Fibroblast of lung (primary cell): ENCODE measurements around the gene PRKAG2. TPM values are rescaled to one million over a fixed set of nuclear protein-coding genes. Genes with fewer than 3 reads are reported as not detected.

Experiments used
- DNase-seq, 2 donors: peaks; one replicate each; pipeline versions ENCODE4 v3.0.0 to v3.0.0-alpha.2; 2010; ENCODE audit warnings: low read depth in 2 of 2
- H2AFZ ChIP-seq: 2 replicates; pipeline ENCODE4 v1.5.1; 2012; ENCODE audit warnings: low read length, control low read depth, inconsistent platforms
- H3K27ac ChIP-seq: 2 replicates; pipeline ENCODE4 v1.5.1; 2011; ENCODE audit warnings: low read length, control low read depth; ENCODE audit not compliant: insufficient read depth
- H3K27me3 ChIP-seq: 2 replicates; pipeline ENCODE4 v1.5.1; 2011; ENCODE audit warnings: mild to moderate bottlenecking, low read length; ENCODE audit not compliant: control insufficient read depth, insufficient read depth
- H3K36me3 ChIP-seq: 2 replicates; pipeline ENCODE4 v1.5.1; 2011; ENCODE audit warnings: low read length; ENCODE audit not compliant: control insufficient read depth, insufficient read depth
- H3K4me1 ChIP-seq: 2 replicates; pipeline ENCODE4 v1.5.1; 2011; ENCODE audit warnings: low read length; ENCODE audit not compliant: control insufficient read depth, insufficient read depth; ENCODE audit errors: extremely low read depth
- H3K4me2 ChIP-seq: 2 replicates; pipeline ENCODE4 v1.5.1; 2011; ENCODE audit warnings: low read length, control low read depth; ENCODE audit not compliant: insufficient read depth; ENCODE audit errors: extremely low read depth
- H3K4me3 ChIP-seq, 4 experiments: fragments of 200-600 bp in 1 of 4; sonication (generic) in 1 of 4; replicated peaks in 1 of 4; 2 replicates each; pipeline ENCODE4 v1.5.1; 2011 to 2016; ENCODE audit warnings: low read length in 4 of 4, low read depth in 3 of 4, mild to moderate bottlenecking in 3 of 4, control low read depth in 2 of 4, inconsistent platforms in 1 of 4, mixed read lengths in 1 of 4; ENCODE audit not compliant: insufficient read depth in 1 of 4; ENCODE audit errors: control extremely low read depth in 1 of 4
- H3K79me2 ChIP-seq: 2 replicates; pipeline ENCODE4 v1.5.1; 2012; ENCODE audit warnings: mild to moderate bottlenecking, low read length, inconsistent platforms; ENCODE audit not compliant: control insufficient read depth, insufficient read depth
- H3K9ac ChIP-seq: 2 replicates; pipeline ENCODE4 v1.5.1; 2011; ENCODE audit warnings: mild to moderate bottlenecking, low read length, control low read depth; ENCODE audit not compliant: insufficient read depth
- H3K9me3 ChIP-seq: 2 replicates; pipeline ENCODE4 v1.5.1; 2012; ENCODE audit warnings: low read depth, low read length; ENCODE audit not compliant: control insufficient read depth, insufficient read depth
- H4K20me1 ChIP-seq: 2 replicates; pipeline ENCODE4 v1.5.1; 2011; ENCODE audit warnings: low read length; ENCODE audit not compliant: control insufficient read depth, insufficient read depth; ENCODE audit errors: extremely low read depth
- EZH2 ChIP-seq: IDR thresholded peaks from 2 replicates; pipeline ENCODE4 v1.5.1; 2012; ENCODE audit warnings: low read length, control low read depth, mild to moderate bottlenecking; ENCODE audit errors: missing control alignments
- polyA plus RNA-seq, 2 donors: library from polyadenylated mRNA; depleted of rRNA in 1 of 2; stranded (reverse) in 1 of 2; unstranded in 1 of 2; fragments of >200 nt; gene quantifications; 2 replicates each; pipeline ENCODE4 v1.2.1, GENCODE V29; 2011 to 2012; ENCODE audit warnings: missing spikeins in 1 of 2
- total RNA-seq: library from RNA; depleted of rRNA; stranded (reverse); fragments of >200 nt; gene quantifications from 2 replicates; pipeline ENCODE4 v1.2.1, GENCODE V29; 2014
- TF ChIP-seq, protein P1 (sequence below), 2 donors: IDR thresholded peaks in 1 of 2; conservative IDR thresholded peaks in 1 of 2; 1 replicate in 1 of 2; 2 replicates in 1 of 2; pipeline ENCODE4 v1.5.1; 2011 to 2012; ENCODE audit warnings: low read length in 2 of 2, control low read depth in 1 of 2, inconsistent platforms in 1 of 2, low read depth in 1 of 2, mild to moderate bottlenecking in 1 of 2

PRKAG2 gene
- total and polyA plus RNA-seq, 2 donors (not counting 1 experiment from before 2014, with no cell fraction given), result 11.9 to 56.7 TPM

DNA sequence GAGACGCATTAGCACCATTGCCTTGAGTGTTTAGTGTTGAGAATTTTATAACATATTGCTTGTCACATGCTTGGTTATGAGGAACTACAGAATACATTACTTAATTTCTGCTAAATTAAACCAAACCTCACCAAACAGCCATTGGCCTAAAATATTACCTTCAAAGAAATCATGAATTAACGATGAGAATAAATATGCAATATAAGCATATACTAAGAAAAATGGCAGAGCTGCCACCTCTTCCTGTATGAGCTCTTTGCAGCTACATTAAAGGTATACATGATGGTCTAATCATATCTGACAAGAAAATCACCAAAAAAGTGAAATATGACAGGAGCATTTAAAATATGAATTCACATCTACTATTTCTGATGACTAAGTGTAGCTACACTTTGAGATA is 352.1 kb downstream of the PRKAG2 start:
- TF ChIP-seq, protein P1, sequence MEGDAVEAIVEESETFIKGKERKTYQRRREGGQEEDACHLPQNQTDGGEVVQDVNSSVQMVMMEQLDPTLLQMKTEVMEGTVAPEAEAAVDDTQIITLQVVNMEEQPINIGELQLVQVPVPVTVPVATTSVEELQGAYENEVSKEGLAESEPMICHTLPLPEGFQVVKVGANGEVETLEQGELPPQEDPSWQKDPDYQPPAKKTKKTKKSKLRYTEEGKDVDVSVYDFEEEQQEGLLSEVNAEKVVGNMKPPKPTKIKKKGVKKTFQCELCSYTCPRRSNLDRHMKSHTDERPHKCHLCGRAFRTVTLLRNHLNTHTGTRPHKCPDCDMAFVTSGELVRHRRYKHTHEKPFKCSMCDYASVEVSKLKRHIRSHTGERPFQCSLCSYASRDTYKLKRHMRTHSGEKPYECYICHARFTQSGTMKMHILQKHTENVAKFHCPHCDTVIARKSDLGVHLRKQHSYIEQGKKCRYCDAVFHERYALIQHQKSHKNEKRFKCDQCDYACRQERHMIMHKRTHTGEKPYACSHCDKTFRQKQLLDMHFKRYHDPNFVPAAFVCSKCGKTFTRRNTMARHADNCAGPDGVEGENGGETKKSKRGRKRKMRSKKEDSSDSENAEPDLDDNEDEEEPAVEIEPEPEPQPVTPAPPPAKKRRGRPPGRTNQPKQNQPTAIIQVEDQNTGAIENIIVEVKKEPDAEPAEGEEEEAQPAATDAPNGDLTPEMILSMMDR (conservative IDR thresholded peaks at IDR 0.05 in 1 of 2, IDR thresholded peaks at IDR 0.05 in 1 of 2; ENCODE audit: low read depth in 1 of 2, low read length in 2 of 2), result no peak
- TF ChIP-seq EZH2, result no peak

DNA sequence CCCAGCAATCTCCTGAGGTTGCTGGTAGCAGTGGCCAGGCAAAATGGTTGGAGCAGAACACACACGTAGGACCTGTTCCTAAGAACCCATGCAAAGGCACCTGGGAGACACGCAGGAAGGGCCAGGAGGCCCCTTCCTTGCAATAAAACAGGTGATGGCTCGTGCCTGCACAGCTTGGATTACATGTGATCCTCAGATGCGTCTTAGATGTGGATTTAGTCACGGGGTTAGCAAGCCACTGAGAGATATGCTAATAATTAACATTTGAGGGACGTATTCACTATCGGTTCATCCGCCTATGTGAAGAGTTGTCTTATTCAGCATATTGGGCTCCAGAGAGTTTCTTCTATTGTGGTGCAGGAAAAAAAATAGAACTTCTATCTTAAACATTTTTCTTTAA is 352.6 kb downstream of the PRKAG2 start:
- H3K4me2 ChIP-seq, result no peak overlapping the region
- TF ChIP-seq EZH2, result no peak
- TF ChIP-seq, protein P1 (conservative IDR thresholded peaks at IDR 0.05 in 1 of 2, IDR thresholded peaks at IDR 0.05 in 1 of 2; ENCODE audit: low read depth in 1 of 2, low read length in 2 of 2), result no peak
- H3K9me3 ChIP-seq, result no peaks in the 10 kb centered on the region

More for the DNA sequence above, 352.1 kb downstream of the PRKAG2 start:
- Histone ChIP-seq H3K27ac (no peak overlapping the region), H4K20me1 (no peaks in the 10 kb centered on the region), H2AFZ (no peak overlapping the region), H3K4me2 (no peak overlapping the region), H3K4me3 (no peak overlapping the region), H3K79me2 (no peaks in the 10 kb centered on the region), H3K9ac (no peak overlapping the region), H3K27me3 (no peaks in the 10 kb centered on the region), H3K9me3 (no peaks in the 10 kb centered on the region), H3K4me1 (no peaks in the 10 kb centered on the region), H3K36me3 (no peaks in the 10 kb centered on the region)
- no peak for DNase-seq

DNA sequence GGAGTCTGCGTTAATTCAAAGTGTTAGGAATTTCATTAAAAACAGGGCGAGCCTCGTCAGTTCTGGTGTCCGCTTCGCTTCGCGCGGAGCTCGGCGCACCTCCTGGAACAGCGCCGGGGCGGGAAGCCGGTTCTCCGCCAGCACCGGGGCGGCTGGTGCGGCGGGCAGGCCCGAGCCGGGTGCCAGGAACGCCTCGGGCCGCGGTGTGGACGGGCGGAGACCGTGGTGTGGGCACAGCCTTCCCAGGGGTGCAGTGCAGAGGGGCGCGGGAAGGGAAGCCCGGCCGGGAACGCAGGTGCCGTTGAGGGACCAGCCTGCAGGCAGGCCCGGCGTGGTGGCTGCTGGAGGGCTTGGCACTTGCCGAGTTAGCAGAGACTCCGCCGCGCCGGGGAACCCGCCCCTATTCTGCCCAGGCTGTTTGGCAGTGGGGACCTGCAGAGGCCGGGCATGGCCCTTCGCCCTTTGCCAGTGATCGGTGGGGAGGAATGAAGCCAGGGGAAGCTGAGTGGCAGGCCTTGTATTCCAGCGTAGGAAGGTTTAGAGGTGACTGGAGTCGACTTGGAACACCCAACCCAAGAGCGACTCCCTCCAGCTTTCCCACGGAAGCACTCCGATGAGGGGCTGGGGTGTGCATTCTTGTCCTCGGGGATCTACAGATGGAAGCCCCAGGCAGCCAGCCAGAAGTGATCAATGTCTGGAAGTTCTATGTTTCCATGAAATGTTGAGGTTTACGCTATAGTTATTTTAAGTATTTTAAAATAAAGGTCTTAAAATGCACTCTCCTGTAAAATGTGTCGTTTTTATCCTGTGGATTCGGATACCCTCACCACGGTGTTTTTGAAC is 356.3 kb downstream of the PRKAG2 start:
- no peaks in the 10 kb centered on the region for H3K9me3 ChIP-seq
- H3K4me3 ChIP-seq, result peak overlapping the region; percentile 17 to 67 (median 40)
- H3K9ac ChIP-seq, result peak overlapping the region; percentile 70
- no peak for DNase-seq
- H3K79me2 ChIP-seq, result peaks cover 35% of the 10 kb centered on the region
- peak overlapping the region; percentile 24 for H2AFZ ChIP-seq
- no peaks in the 10 kb centered on the region for H3K27me3 ChIP-seq
- H3K27ac ChIP-seq, result peak overlapping the region; percentile 91
- H3K4me2 ChIP-seq, result peak overlapping the region; percentile 80
- TF ChIP-seq EZH2, result no peak
- TF ChIP-seq, protein P1 (conservative IDR thresholded peaks at IDR 0.05 in 1 of 2, IDR thresholded peaks at IDR 0.05 in 1 of 2; ENCODE audit: low read depth in 1 of 2, low read length in 2 of 2), result no peak
- no peaks in the 10 kb centered on the region for H3K4me1 ChIP-seq
- H4K20me1 ChIP-seq, result peaks cover 3% of the 10 kb centered on the region
- H3K36me3 ChIP-seq, result no peaks in the 10 kb centered on the region

More for the DNA sequence above, 352.6 kb downstream of the PRKAG2 start:
- Histone ChIP-seq H3K36me3 (no peaks in the 10 kb centered on the region), H3K9ac (no peak overlapping the region), H4K20me1 (no peaks in the 10 kb centered on the region), H2AFZ (no peak overlapping the region), H3K4me1 (no peaks in the 10 kb centered on the region), H3K27ac (no peak overlapping the region), H3K27me3 (no peaks in the 10 kb centered on the region), H3K4me3 (no peak overlapping the region), H3K79me2 (no peaks in the 10 kb centered on the region)
- no peak for DNase-seq
